ENCODE measurements around the gene TMEM88.

DNA sequence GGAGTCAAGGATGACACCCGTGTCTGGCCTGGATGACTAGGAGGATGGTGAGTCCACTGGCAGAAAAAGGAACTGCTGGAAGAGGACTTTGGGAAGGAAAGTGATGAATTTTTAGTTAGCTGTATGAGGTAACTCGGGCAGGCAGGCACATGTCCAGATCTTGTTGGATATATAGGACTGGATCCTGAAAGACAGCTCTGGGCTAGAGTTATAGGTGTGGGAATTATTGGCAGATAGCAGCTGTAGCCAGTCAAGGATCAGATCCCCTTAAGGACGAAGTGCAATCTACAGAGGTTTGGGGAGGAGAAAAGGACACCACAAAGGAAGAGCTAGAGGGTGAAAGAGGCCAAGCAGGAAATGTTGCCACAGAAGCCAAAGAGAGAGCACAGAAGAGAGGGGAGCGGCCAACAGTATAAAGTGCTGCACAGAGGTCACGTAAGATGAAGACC lies 13.0 kb downstream of the TMEM88 start:
- TF ChIP-seq, protein P1, sequence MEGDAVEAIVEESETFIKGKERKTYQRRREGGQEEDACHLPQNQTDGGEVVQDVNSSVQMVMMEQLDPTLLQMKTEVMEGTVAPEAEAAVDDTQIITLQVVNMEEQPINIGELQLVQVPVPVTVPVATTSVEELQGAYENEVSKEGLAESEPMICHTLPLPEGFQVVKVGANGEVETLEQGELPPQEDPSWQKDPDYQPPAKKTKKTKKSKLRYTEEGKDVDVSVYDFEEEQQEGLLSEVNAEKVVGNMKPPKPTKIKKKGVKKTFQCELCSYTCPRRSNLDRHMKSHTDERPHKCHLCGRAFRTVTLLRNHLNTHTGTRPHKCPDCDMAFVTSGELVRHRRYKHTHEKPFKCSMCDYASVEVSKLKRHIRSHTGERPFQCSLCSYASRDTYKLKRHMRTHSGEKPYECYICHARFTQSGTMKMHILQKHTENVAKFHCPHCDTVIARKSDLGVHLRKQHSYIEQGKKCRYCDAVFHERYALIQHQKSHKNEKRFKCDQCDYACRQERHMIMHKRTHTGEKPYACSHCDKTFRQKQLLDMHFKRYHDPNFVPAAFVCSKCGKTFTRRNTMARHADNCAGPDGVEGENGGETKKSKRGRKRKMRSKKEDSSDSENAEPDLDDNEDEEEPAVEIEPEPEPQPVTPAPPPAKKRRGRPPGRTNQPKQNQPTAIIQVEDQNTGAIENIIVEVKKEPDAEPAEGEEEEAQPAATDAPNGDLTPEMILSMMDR (IDR thresholded peaks at IDR 0.05): no peak
- no peak for TF ChIP-seq POLR2A (IDR thresholded peaks at IDR 0.05)
- TF ChIP-seq EP300 (IDR thresholded peaks at IDR 0.05): no peak
- TF ChIP-seq POLR2AphosphoS5 (IDR thresholded peaks at IDR 0.05): no peak

All from gastroesophageal sphincter (tissue), 3 donors.